ENCODE data around the gene LLGL1.

The LLGL1 gene

GRCh38 chr17:18229771-18230170 lies 4.3 kb downstream of the LLGL1 start:
- TF ChIP-seq, protein P1, sequence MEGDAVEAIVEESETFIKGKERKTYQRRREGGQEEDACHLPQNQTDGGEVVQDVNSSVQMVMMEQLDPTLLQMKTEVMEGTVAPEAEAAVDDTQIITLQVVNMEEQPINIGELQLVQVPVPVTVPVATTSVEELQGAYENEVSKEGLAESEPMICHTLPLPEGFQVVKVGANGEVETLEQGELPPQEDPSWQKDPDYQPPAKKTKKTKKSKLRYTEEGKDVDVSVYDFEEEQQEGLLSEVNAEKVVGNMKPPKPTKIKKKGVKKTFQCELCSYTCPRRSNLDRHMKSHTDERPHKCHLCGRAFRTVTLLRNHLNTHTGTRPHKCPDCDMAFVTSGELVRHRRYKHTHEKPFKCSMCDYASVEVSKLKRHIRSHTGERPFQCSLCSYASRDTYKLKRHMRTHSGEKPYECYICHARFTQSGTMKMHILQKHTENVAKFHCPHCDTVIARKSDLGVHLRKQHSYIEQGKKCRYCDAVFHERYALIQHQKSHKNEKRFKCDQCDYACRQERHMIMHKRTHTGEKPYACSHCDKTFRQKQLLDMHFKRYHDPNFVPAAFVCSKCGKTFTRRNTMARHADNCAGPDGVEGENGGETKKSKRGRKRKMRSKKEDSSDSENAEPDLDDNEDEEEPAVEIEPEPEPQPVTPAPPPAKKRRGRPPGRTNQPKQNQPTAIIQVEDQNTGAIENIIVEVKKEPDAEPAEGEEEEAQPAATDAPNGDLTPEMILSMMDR (conservative IDR thresholded peaks at IDR 0.05; ENCODE audit: low read length) = no peak
- no peak overlapping the region for H3K4me3 ChIP-seq (ENCODE audit: low read length)
- no peak for DNase-seq (ENCODE audit: low read depth)

DNA sequence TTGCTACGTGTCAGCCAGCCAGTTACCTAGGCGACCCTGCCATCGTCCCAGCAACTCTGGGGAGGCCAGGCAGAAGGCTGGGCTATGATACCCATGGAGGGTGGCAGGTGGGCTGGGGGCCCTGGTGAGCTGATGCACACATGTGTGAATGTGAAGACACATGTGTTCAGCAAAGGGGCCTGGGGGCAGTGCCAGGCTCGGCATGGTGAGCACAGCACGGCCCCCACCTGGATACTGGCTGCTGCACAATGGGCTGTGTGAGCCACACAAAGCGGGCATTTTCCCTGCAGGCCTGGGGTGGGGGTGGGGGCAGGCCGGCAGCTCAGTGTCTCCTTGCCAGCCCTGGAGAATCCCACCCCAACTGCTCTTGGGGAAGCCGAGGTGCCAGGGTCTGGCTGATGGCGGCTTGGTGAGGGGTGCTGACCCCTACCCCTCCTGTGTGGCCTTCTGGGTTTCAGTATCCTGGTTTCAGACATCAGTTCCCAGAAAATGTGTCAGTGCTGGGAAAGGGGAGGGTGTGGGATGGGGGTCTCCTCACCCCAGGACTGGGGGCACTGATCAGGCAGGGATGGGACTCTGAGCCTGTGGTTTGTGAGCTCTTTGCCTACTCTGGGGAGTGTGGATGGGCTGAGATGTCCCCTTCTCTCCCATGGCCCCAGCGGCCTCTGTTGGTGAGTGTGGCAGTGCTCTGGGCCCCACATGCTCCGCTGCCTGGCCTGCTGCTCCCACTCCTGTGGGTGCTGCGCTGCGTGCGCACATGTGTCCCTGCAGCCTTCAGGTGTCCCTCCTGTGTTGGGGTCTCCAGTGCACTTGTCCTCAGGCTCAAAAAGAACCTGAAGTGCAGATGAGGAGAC lies 5.1 kb downstream of the LLGL1 start:
- DNase-seq (ENCODE audit: low read depth) = no peak
- H3K4me3 ChIP-seq (ENCODE audit: low read length) = no peak overlapping the region
- TF ChIP-seq, protein P1 (conservative IDR thresholded peaks at IDR 0.05; ENCODE audit: low read length) = no peak

DNA sequence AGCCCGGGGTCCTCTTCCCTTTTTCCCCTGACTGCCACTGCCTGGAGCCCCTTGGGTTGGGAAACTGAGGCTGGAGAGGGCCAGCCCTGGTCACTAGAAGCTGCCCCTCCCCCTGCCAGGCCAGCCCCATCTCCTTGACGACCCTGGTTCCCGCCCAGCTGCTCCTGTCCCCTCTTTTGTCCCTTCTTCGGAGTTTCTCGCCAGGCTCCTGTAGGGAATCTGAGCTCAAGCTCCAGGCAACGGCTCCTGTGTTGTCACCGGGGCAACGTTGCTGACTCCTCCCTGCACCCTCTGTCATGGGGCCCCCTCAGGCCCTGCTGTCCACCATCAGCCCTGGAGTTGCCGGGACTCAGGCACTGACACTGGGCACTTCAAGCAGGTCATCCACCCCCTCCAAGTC lies 5.7 kb downstream of the LLGL1 start:
- no peak for DNase-seq (ENCODE audit: low read depth)
- H3K4me3 ChIP-seq (ENCODE audit: low read length) = no peak overlapping the region
- TF ChIP-seq, protein P1 (conservative IDR thresholded peaks at IDR 0.05; ENCODE audit: low read length) = no peak

DNA sequence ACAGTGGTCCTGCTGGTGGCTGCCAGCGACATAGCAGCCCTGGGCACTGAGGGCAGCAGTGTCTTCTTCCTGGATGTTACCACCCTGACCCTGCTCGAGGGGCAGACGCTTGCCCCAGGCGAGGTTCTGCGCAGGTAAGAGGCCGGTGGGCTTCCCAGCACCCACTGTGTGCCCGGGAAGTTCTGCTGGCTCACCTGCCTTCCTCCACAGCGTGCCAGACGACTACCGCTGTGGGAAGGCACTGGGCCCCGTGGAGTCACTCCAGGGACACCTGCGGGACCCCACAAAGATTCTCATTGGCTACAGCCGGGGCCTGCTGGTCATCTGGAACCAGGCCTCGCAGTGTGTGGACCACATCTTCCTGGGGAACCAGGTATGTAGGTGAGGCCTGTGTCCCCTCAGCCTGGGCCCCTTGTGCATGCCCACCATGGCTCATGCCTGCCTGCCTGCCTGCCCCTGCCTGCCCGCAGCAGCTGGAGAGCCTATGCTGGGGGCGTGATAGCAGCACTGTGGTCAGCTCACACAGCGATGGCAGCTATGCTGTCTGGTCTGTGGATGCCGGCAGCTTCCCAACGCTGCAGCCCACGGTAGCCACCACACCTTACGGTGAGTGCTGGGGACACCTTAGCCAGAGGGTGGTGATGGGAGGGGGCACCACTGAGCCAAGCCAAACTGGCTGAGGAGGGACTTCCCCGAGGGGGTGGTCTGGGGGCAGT lies 8.5 kb downstream of the LLGL1 start:
- no peak overlapping the region for H3K4me3 ChIP-seq (ENCODE audit: low read length)
- DNase-seq (ENCODE audit: low read depth) = no peak
- TF ChIP-seq, protein P1 (conservative IDR thresholded peaks at IDR 0.05; ENCODE audit: low read length) = no peak

DNA sequence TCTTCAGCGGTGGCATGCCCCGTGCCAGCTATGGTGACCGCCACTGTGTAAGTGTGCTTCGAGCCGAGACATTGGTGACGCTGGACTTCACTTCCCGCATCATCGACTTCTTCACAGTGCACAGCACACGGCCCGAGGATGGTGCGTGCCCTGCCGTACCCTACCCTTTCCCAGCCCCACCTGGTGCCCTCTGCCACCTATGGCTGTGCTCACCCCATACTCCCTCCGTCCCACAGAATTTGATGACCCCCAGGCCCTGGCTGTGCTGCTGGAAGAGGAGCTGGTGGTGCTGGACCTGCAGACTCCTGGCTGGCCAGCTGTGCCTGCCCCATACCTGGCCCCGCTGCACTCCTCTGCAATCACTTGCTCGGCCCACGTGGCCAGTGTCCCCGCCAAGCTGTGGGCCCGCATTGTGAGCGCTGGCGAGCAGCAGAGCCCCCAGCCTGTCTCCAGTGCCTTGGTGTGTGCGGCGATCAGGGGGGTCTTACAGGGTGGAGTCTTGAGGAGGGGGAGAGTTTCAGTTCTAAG lies 9.5 kb downstream of the LLGL1 start:
- no peak for DNase-seq (ENCODE audit: low read depth)
- TF ChIP-seq, protein P1 (conservative IDR thresholded peaks at IDR 0.05; ENCODE audit: low read length) = no peak
- H3K4me3 ChIP-seq (ENCODE audit: low read length) = no peak overlapping the region

GRCh38 chr17:18235743-18236256 lies 10.4 kb downstream of the LLGL1 start:
- DNase-seq (ENCODE audit: low read depth) = peak; percentile 35
- no peak overlapping the region for H3K4me3 ChIP-seq (ENCODE audit: low read length)
- TF ChIP-seq, protein P1 (conservative IDR thresholded peaks at IDR 0.05; ENCODE audit: low read length) = no peak
